Measurements from ENCODE around the gene STRA6.
A peak's percentile ranks its signal among the peaks of the same experiment; 100 is the strongest.

Gene STRA6

GRCh38 chr15:74193905-74194304, 8.7 kb downstream of the STRA6 start:
- H3K36me3 Mint-ChIP-seq (ENCODE audit: insufficient read depth): no peaks in the 10 kb centered on the region
- no peak overlapping the region for H3K27ac Mint-ChIP-seq
- H3K27me3 Mint-ChIP-seq: peaks cover 6 to 46% of the 10 kb centered on the region in 2 donors
- no peak for ATAC-seq (replicated peaks)
- no peak overlapping the region for H3K4me3 Mint-ChIP-seq
- H3K9me3 Mint-ChIP-seq: no peaks in the 10 kb centered on the region
- DNase-seq: no peak
- no peaks in the 10 kb centered on the region for H3K4me1 Mint-ChIP-seq (ENCODE audit: low read depth in 2 of 2)

DNA sequence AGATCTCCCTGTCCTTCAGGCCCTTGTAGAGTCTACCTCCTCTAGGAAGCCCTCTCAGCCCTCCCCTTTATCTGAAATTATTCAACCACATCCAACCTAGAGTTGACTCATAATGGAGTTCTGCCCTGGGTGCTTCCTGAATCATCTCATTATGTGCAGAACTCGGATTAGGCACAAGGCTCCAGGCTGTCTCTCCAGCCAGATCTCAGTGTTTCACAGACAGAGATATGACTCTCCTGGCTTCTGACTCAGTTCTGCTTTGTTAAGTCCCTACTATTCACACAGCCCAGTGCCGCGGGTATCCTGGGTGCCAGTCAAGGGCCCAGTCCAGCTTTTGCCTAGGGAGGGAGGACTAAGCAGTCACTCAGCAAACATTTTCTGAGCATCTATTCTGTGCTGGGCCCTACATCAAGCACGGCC, 9.3 kb downstream of the STRA6 start:
- H3K27ac Mint-ChIP-seq: no peak overlapping the region

DNA sequence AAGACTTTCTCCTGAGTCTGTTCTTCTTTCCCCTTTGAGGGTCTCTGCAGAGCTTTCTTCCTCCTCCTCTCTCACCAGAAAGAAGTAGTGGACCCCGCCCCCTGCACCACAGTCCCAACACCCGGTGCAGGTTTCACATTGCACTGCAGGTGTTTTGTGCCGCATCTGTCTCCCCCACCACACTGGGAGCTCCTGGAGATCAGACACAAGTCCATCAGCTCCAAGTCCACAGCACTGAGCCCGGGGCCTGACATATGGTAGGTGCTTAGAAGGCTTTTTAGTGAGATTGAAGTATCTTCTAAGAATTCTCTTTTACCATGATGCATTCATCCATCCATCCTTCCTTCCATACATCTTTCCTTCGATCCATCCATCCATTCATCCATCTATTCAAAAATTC, 9.8 kb downstream of the STRA6 start:
- Mint-ChIP-seq H3K27ac (no peak overlapping the region), H3K9me3 (no peaks in the 10 kb centered on the region), H3K36me3 (ENCODE audit: insufficient read depth) (no peaks in the 10 kb centered on the region), H3K4me3 (no peak overlapping the region), H3K27me3 (peaks cover 6 to 40% of the 10 kb centered on the region in 2 donors), H3K4me1 (ENCODE audit: low read depth in 2 of 2) (no peaks in the 10 kb centered on the region)
- no peak for DNase-seq
- ATAC-seq (replicated peaks): no peak

More for the DNA sequence above, 9.3 kb downstream of the STRA6 start:
- Mint-ChIP-seq H3K36me3 (ENCODE audit: insufficient read depth) (no peaks in the 10 kb centered on the region), H3K4me1 (ENCODE audit: low read depth in 2 of 2) (no peaks in the 10 kb centered on the region), H3K9me3 (no peaks in the 10 kb centered on the region), H3K27me3 (peaks cover 6 to 43% of the 10 kb centered on the region in 2 donors), H3K4me3 (no peak overlapping the region)
- ATAC-seq (replicated peaks) (no peak), DNase-seq (no peak)

DNA sequence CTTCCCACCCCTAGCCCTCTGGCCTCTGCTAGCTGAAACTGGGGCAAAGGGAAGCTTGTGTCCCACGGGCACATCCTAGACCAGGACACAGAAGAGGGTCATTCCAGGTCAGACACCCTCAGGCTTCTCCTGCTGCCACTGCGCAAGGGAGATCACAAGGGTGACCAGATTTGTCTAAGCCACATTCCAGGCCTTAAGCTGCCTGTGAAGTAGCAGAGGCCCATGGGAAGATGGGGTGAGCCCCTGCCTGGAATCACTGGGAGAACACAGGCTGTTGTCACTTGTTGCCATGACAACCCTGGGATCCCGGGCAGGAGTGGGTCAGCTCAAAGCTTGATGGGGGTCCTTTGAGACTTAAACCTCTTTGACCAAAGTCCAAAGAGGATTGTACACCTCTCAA, 10.8 kb downstream of the STRA6 start:
- DNase-seq (no peak), ATAC-seq (replicated peaks) (no peak)
- no peaks in the 10 kb centered on the region for H3K9me3 Mint-ChIP-seq
- no peaks in the 10 kb centered on the region for H3K4me1 Mint-ChIP-seq (ENCODE audit: low read depth in 2 of 2)
- H3K27me3 Mint-ChIP-seq: peaks cover 6 to 48% of the 10 kb centered on the region in 2 donors
- H3K4me3 Mint-ChIP-seq: no peak overlapping the region
- H3K27ac Mint-ChIP-seq: no peak overlapping the region
- no peaks in the 10 kb centered on the region for H3K36me3 Mint-ChIP-seq (ENCODE audit: insufficient read depth)

DNA sequence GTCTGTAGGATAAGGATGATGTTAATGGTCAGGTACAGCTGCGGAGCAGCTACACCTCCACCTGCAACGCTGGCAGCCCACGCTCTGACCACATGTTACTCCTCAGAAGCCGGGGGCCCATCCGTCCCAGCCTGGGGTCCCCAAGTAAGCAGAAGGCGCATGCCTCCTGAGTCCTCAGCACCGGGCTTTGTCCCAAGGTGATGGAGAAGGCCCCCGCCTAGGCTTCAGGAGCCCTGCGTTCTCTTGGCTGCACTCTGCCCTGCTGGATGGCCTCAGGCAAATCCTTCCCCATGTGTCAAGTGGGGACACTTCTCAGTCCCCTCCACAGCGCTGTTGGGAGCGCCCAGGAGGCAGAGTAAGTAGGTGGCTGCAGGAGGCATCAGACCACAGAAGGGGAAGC, 14.4 kb downstream of the STRA6 start:
- Mint-ChIP-seq H3K36me3 (ENCODE audit: insufficient read depth) (no peaks in the 10 kb centered on the region), H3K4me3 (no peak overlapping the region), H3K27me3 (peaks cover 0 to 41% of the 10 kb centered on the region in 2 donors), H3K9me3 (no peaks in the 10 kb centered on the region), H3K27ac (no peak overlapping the region), H3K4me1 (ENCODE audit: low read depth in 2 of 2) (no peaks in the 10 kb centered on the region)
- ATAC-seq (replicated peaks): no peak
- no peak for DNase-seq

GRCh38 chr15:74185710-74186348, 16.8 kb downstream of the STRA6 start:
- Mint-ChIP-seq H3K4me1 (ENCODE audit: low read depth in 2 of 2) (no peaks in the 10 kb centered on the region), H3K36me3 (ENCODE audit: insufficient read depth) (no peaks in the 10 kb centered on the region), H3K27me3 (peaks cover 7 to 41% of the 10 kb centered on the region in 2 donors), H3K27ac (no peak overlapping the region), H3K9me3 (no peaks in the 10 kb centered on the region), H3K4me3 (no peak overlapping the region)
- DNase-seq (no peak), ATAC-seq (replicated peaks) (no peak)

DNA sequence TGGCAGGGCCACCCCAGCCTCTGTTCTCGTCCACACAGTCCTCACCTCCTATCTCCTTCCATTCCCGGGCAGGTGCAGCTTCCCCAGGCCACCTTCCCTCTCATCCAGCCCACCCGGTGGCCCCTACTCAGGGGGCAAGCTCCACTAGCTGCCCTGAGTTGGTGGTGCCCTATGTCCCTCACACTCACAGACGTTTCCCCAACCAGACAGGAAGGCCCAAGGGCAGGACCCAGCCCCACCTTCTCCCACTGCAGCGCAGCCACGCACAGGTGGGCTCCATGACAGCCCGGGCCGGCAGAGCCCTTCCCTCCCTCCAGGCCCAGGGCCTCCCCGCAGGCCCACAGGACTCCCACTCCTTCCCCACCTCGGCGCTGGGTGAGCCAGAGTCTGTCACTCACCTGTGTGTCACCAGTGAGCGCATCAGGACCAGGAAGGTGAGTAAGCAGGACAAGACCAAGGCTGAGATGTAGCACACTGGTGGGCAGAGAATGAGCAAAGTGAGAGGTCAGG, 17.9 kb downstream of the STRA6 start:
- no peaks in the 10 kb centered on the region for H3K4me1 Mint-ChIP-seq (ENCODE audit: low read depth in 2 of 2)
- DNase-seq: no peak
- H3K27ac Mint-ChIP-seq: no peak overlapping the region
- H3K27me3 Mint-ChIP-seq: peaks cover 15 to 53% of the 10 kb centered on the region in 2 donors
- no peaks in the 10 kb centered on the region for H3K9me3 Mint-ChIP-seq
- no peak overlapping the region for H3K4me3 Mint-ChIP-seq
- ATAC-seq (replicated peaks): no peak
- no peaks in the 10 kb centered on the region for H3K36me3 Mint-ChIP-seq (ENCODE audit: insufficient read depth)

GRCh38 chr15:74182131-74182530, 20.5 kb downstream of the STRA6 start:
- no peaks in the 10 kb centered on the region for H3K9me3 Mint-ChIP-seq
- no peak overlapping the region for H3K4me3 Mint-ChIP-seq
- no peak for ATAC-seq (replicated peaks)
- no peaks in the 10 kb centered on the region for H3K36me3 Mint-ChIP-seq (ENCODE audit: insufficient read depth)
- no peak for DNase-seq
- H3K4me1 Mint-ChIP-seq (ENCODE audit: low read depth in 2 of 2): no peaks in the 10 kb centered on the region
- peaks cover 28 to 72% of the 10 kb centered on the region in 2 donors for H3K27me3 Mint-ChIP-seq
- peak overlapping the region in 1 of 2 donors; percentile 38 for H3K27ac Mint-ChIP-seq

GRCh38 chr15:74180881-74181602, 21.5 kb downstream of the STRA6 start:
- H3K9me3 Mint-ChIP-seq: no peaks in the 10 kb centered on the region
- no peak overlapping the region for H3K4me3 Mint-ChIP-seq
- H3K27ac Mint-ChIP-seq: no peak overlapping the region
- peaks cover 32 to 78% of the 10 kb centered on the region in 2 donors for H3K27me3 Mint-ChIP-seq
- no peaks in the 10 kb centered on the region for H3K4me1 Mint-ChIP-seq (ENCODE audit: low read depth in 2 of 2)
- no peaks in the 10 kb centered on the region for H3K36me3 Mint-ChIP-seq (ENCODE audit: insufficient read depth)
- no peak for ATAC-seq (replicated peaks)
- no peak for DNase-seq

DNA sequence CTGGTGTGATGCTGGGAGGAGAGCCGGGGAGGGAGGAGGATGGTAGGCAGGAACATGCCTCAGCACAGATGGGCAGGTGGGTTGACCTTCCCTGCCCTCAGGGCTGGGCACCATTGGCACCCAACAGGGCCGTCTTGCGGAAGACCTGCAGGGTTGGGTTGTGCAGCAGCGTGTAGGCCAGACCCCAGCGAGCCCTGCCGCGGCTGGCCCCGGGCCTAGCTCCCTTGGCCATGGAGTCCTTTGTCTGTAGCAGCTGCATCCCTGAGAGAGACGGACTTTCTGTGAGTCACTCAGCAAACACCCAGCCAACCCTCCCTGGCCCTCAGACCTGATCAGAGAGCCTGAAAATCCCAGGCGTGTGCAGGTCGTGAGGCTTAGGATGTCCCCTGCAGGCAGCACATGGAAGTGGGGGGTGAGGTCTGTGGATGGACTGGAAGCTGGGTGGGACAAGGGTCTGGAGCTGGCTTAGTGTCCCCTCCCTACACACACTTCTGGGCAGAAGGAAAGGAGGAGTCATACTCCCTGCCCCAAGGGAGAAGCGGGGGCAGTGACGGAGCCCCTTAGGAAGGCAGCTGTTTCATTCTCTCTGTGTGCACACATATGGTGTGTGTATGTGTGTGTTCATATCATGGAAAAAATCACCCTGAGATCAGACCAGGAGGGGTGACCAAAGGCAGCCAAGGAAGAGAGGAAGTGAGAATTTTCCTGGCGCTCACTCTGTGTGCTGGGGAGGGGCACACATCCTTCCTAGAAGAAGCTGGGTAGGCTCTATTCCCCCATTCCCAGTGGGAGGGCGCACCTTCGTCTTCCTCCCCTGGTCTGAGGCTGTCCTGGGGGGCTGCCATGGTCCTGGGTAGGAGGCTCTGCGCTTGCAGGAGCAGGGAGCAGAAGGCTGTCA, 22.4 kb downstream of the STRA6 start:
- Mint-ChIP-seq H3K9me3 (no peaks in the 10 kb centered on the region), H3K27ac (no peak overlapping the region), H3K27me3 (peaks cover 37 to 81% of the 10 kb centered on the region in 2 donors), H3K4me3 (no peak overlapping the region), H3K36me3 (ENCODE audit: insufficient read depth) (no peaks in the 10 kb centered on the region), H3K4me1 (ENCODE audit: low read depth in 2 of 2) (no peaks in the 10 kb centered on the region)
- ATAC-seq (replicated peaks) (no peak), DNase-seq (no peak)

DNA sequence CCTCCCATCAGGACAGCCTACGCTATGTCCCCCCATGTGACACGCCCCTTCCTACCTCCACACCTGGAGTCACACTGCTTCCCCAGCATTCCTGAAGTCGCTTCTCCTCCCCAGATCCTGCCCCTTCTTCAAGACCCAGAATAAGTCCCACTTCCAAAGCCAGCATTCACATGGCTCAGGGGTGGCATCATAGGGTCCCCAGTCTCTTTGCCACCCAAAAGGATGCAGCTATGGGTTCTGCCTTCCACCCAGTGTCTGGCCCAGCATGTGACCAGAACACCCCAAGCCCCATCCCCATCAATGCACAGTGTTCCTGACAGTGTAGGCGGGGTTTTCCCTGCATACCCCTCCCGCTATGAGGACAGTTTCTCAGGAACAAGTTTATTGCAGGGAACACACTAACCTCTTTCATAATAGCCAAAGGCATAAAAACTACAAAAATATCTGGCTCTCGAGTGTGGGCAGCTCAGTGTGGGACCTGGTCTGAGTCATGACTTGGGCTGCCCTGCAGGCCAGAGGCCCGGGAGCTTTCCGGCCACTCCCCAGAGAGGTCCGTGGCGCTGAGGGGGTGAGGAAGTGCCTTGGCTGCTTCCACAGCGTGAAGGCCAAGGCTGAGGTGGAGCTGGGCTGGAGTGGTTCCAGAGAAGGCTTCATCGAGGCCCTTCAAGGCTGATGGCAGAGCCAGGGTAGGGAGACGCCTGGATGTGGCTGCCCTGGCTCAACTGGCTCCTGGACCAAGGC, 23.3 kb downstream of the STRA6 start:
- DNase-seq (no peak), ATAC-seq (replicated peaks) (no peak)
- H3K27ac Mint-ChIP-seq: no peak overlapping the region
- H3K36me3 Mint-ChIP-seq (ENCODE audit: insufficient read depth): no peaks in the 10 kb centered on the region
- no peaks in the 10 kb centered on the region for H3K9me3 Mint-ChIP-seq
- no peak overlapping the region for H3K4me3 Mint-ChIP-seq
- peaks cover 37 to 71% of the 10 kb centered on the region in 2 donors for H3K27me3 Mint-ChIP-seq
- no peaks in the 10 kb centered on the region for H3K4me1 Mint-ChIP-seq (ENCODE audit: low read depth in 2 of 2)

DNA sequence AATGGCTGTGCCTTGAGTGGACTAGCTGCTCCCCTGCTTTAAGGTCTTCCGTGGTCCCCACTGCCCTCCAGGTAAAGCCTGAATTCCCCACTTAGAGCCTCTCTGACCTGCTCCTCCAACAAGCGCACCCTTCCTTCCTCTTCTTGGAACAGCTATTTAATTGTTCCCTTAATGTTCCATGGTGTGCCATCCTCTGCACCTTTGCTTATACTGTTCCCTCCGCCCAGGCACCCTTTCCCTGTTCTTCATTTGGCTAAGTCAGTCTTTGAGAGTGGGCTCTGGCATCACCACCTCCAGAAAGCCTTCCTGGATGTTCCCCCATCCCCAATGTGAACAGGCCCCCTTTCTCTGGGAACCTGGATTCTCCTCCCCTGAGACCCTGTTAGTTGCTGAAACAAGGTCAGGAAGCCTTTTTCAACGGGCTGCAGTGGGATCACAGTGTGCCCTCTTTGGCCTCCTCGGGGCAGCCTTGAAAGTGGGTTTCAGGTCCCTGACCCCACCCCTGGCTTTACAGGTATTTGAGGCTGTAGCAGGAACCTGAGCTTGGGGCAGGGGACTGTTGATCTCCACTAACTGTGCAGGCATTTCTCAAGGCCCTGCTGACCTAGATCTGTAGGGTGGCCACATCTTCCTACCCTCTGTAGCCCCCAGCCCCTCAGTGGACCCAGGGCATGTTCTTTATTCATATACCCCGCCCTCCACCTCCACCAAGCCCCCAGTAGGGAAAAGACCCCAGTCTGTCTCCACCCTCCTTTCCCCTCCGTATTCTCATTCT, 24.1 kb downstream of the STRA6 start:
- Mint-ChIP-seq H3K9me3 (no peaks in the 10 kb centered on the region), H3K4me3 (no peak overlapping the region), H3K36me3 (ENCODE audit: insufficient read depth) (no peaks in the 10 kb centered on the region), H3K27me3 (peaks cover 37 to 68% of the 10 kb centered on the region in 2 donors), H3K4me1 (ENCODE audit: low read depth in 2 of 2) (no peaks in the 10 kb centered on the region), H3K27ac (no peak overlapping the region)
- DNase-seq (no peak), ATAC-seq (replicated peaks) (no peak)

Measured in effector memory CD8-positive, alpha-beta T cell (primary cell).